K562 (cell line): ENCODE data around the gene CLPSL1. TPM values are rescaled to one million over a fixed set of nuclear protein-coding genes. Genes with fewer than 3 reads are reported as not detected.

ENCODE experiments used
- ATAC-seq: fragments of 200-7000 bp; cut with Tn5 transposase; 3 replicates; pipeline ENCODE4 v1.9.1; 2020; ENCODE audit warnings: moderate library complexity
- BruUV-seq: library from RNA; stranded (reverse); fragments of 400-500 nt; replicated peaks from 2 replicates; lab custom pipeline; 2021; lab: Mats Ljungman, UMichigan
- CTCF ChIA-PET: fragments of 300-600 bp; formaldehyde crosslinking; extraction: SDS; loops from one replicate; lab custom pipeline; 2021; ENCODE audit warnings: low intra/inter-chr PET ratio; lab: Yijun Ruan, JAX
- POLR2A ChIA-PET: fragments of 300-600, 350-650 bp; sonication (Branson Sonifier 250); formaldehyde crosslinking; extraction: SDS; loops from one replicate; lab custom pipeline; 2021; ENCODE audit warnings: antibody characterized with exemption, inconsistent platforms; lab: Yijun Ruan, JAX
- DNase-seq, 4 experiments: peaks; one replicate each; pipeline versions ENCODE4 v3.0.0 to v3.0.0-alpha.2; 2011 to 2018; ENCODE audit warnings: low spot score in 3 of 4, mixed read lengths in 3 of 4; ENCODE audit errors: extremely low read depth in 1 of 4
- FAIRE-seq: peaks from 2 replicates; lab custom pipeline; 2011; peaks lifted over from hg19 to GRCh38; lab: Jason Lieb, UNC
- H2AFZ ChIP-seq: 2 replicates; pipeline ENCODE4 v1.6.0; 2011; ENCODE audit warnings: low read depth, low read length, control low read depth, inconsistent platforms
- H3K27ac ChIP-seq: fragments of 200-600 bp; 3 replicates; pipeline ENCODE4 v1.8.0; 2011; ENCODE audit warnings: low read depth, mild to moderate bottlenecking, control low read depth, inconsistent platforms, low read length, moderate library complexity, mixed read lengths; ENCODE audit errors: extremely low read depth
- H3K27me3 ChIP-seq, 2 experiments: fragments of 300-600 bp in 1 of 2; 2 replicates in 1 of 2; 3 replicates in 1 of 2; pipeline versions ENCODE4 v1.6.0 to v1.8.0; 2011; ENCODE audit warnings: inconsistent platforms in 2 of 2, low read length in 2 of 2, mild to moderate bottlenecking in 1 of 2, mixed read lengths in 1 of 2, moderate library complexity in 1 of 2; ENCODE audit not compliant: control insufficient read depth in 2 of 2, insufficient read depth in 2 of 2
- H3K36me3 ChIP-seq: fragments of 300-600 bp; 3 replicates; pipeline ENCODE4 v1.8.0; 2011; ENCODE audit warnings: mild to moderate bottlenecking, low read length, inconsistent platforms; ENCODE audit not compliant: control insufficient read depth, insufficient read depth
- H3K4me1 ChIP-seq, 2 experiments: fragments of 200-600 bp in 1 of 2; replicated peaks in 1 of 2; 2 replicates in 1 of 2; 3 replicates in 1 of 2; pipeline versions ENCODE4 v1.5.1 to v1.8.0; 2011; ENCODE audit warnings: inconsistent platforms in 2 of 2, low read length in 2 of 2, mild to moderate bottlenecking in 1 of 2, mixed read lengths in 1 of 2, moderate library complexity in 1 of 2; ENCODE audit not compliant: control insufficient read depth in 2 of 2, insufficient read depth in 2 of 2
- H3K4me2 ChIP-seq: 2 replicates; pipeline ENCODE4 v1.6.1; 2011; ENCODE audit warnings: low read length, control low read depth, inconsistent platforms, mixed read lengths; ENCODE audit not compliant: insufficient read depth
- H3K4me3 ChIP-seq: fragments of 200-600 bp; sonication (generic), shearing (Covaris generic); 2 replicates; pipeline ENCODE4 v1.5.1; 2016; ENCODE audit warnings: control low read depth, inconsistent platforms
- H3K79me2 ChIP-seq: fragments of 200-600 bp; 3 replicates; pipeline ENCODE4 v1.8.0; 2011; ENCODE audit warnings: low read length, inconsistent platforms; ENCODE audit not compliant: control insufficient read depth, insufficient read depth
- H3K9ac ChIP-seq, 2 experiments: 2 replicates each; pipeline versions ENCODE4 v1.6.0 to v1.6.1; 2011; ENCODE audit warnings: low read depth in 2 of 2, low read length in 2 of 2, control low read depth in 1 of 2, inconsistent platforms in 1 of 2, mild to moderate bottlenecking in 1 of 2, mixed read lengths in 1 of 2; ENCODE audit not compliant: insufficient read depth in 1 of 2
- H3K9me1 ChIP-seq: one replicate; pipeline ENCODE4 v1.6.0; 2011; ENCODE audit warnings: inconsistent platforms, mild to moderate bottlenecking, low read length, moderate library complexity; ENCODE audit not compliant: control insufficient read depth, insufficient read depth
- H3K9me3 ChIP-seq: replicated peaks from 2 replicates; pipeline ENCODE4 v1.5.1; 2011; ENCODE audit warnings: low read depth, low read length, inconsistent platforms; ENCODE audit not compliant: control insufficient read depth, insufficient read depth
- H4K20me1 ChIP-seq: replicated peaks from 2 replicates; pipeline ENCODE4 v1.6.1; 2011; ENCODE audit warnings: low read length, inconsistent platforms, mixed read lengths; ENCODE audit not compliant: control insufficient read depth, insufficient read depth
- C11orf30 ChIP-seq: fragments of 450-650 bp; IDR thresholded peaks from 2 replicates; pipeline ENCODE4 v1.6.1; 2016; ENCODE audit warnings: low read depth, mild to moderate bottlenecking
- ELK3 ChIP-seq: fragments of 450-650 bp; formaldehyde crosslinking; IDR thresholded peaks from 2 replicates; pipeline ENCODE4 v1.4.0; 2020; ENCODE audit warnings: mild to moderate bottlenecking
- PURB ChIP-seq: sonication (generic); formaldehyde crosslinking; IDR thresholded peaks from 2 replicates; pipeline ENCODE4 v1.9.0; 2021; ENCODE audit warnings: low read depth, mild to moderate bottlenecking, missing genetic modification reagents
- SMARCB1 ChIP-seq: IDR thresholded peaks from 2 replicates; pipeline ENCODE4 v1.6.1; 2011; ENCODE audit warnings: improper control_type of control experiment, low read depth; ENCODE audit not compliant: insufficient read length
- SNRNP70 ChIP-seq: fragments of 200-400 bp; formaldehyde crosslinking; optimal IDR thresholded peaks from 2 replicates; pipeline ENCODE3; 2017; ENCODE audit warnings: low read depth, low read length
- STAG1 ChIP-seq: sonication (generic); formaldehyde crosslinking; IDR thresholded peaks from 2 replicates; pipeline ENCODE4 v1.5.0; 2020; ENCODE audit warnings: missing genetic modification reagents, borderline replicate concordance
- U2AF2 ChIP-seq: fragments of 200-400 bp; formaldehyde crosslinking; optimal IDR thresholded peaks from 2 replicates; pipeline ENCODE3; 2017; ENCODE audit warnings: low read depth, mild to moderate bottlenecking, low read length
- ZNF395 ChIP-seq: fragments of 200-800 bp; sonication (Bioruptor generic); IDR thresholded peaks from 2 replicates; pipeline ENCODE4 v1.6.1; 2017; ENCODE audit warnings: missing genetic modification characterization, missing compliant biosample characterization
- WGBS: fragments of 100-300 bp; shearing (Covaris generic); methylation state at CpG from one replicate; pipeline ENCODE4 v1.1.6; 2016; ENCODE audit warnings: low coverage, mixed read lengths; ENCODE audit not compliant: insufficient coverage; ENCODE audit errors: missing lambda C conversion rate; 5-methylcytosine and 5-hydroxymethylcytosine counted together
- in situ Hi-C: fragments of 300-500 bp; cut with MboI; formaldehyde crosslinking; loops from 4 replicates; pipeline ENCODE4 v1.15.0; 2018; ENCODE audit warnings: inconsistent platforms, mixed read lengths
- intact Hi-C: fragments of 100-400 bp; cut with micrococcal nuclease; formaldehyde crosslinking; loops from 2 replicates; pipeline ENCODE4 v1.14.2; 2022
- polyA plus RNA-seq, 8 experiments: library from polyadenylated mRNA; depleted of rRNA in 4 of 8; stranded (reverse) in 5 of 8; unstranded in 3 of 8; fragments of >200 nt; fragmentation: Nextera tagmentation in 2 of 8; fragmentation: Illumina TruSeq in 1 of 8; extraction: Ambion mirVana in 2 of 8; extraction: Trizol in 1 of 8; gene quantifications; 2 replicates each; pipeline versions ENCODE4 v1.2.1 to v1.2.3, GENCODE V29; 2011 to 2014; ENCODE audit warnings: inconsistent platforms in 1 of 8, missing spikeins in 1 of 8
- total RNA-seq, 7 experiments: library from RNA; depleted of rRNA in 6 of 7; stranded (reverse); fragments of >200 nt in 6 of 7; fragmentation: Illumina TruSeq in 2 of 7; extraction: Trizol in 2 of 7; gene quantifications; 2 replicates each; pipeline versions ENCODE4 v1.2.1 to v1.2.3, GENCODE V29; 2011 to 2021; ENCODE audit warnings: low replicate concordance in 1 of 7
- TF ChIP-seq, protein P1 (sequence below): sonication (generic); formaldehyde crosslinking; IDR thresholded peaks from 2 replicates; pipeline ENCODE4 v1.8.0; 2022; ENCODE audit warnings: mild to moderate bottlenecking, missing genetic modification reagents
- TF ChIP-seq, protein P2 (sequence below): sonication (generic); formaldehyde crosslinking; IDR thresholded peaks from 2 replicates; pipeline ENCODE4 v1.8.0; 2023; ENCODE audit warnings: missing genetic modification reagents, mild to moderate bottlenecking, borderline replicate concordance

Gene CLPSL1
- total and polyA plus RNA-seq, 9 of the 15 experiments (the other 6 are each of a cell fraction or from before 2014, with no cell fraction given) = not detected

GRCh38 chr6:35794536-35795452, 14.0 kb downstream of the CLPSL1 start:
- H2AFZ ChIP-seq = no peak overlapping the region
- peak; percentile 67 for ATAC-seq
- TF ChIP-seq SNRNP70 (no peak), PURB (no peak), C11orf30 (peak; percentile 92), STAG1 (CRISPR knock-in tag) (peak; percentile 20; the same call in 1 of the 2 replicates), ZNF395 (no peak), U2AF2 (no peak), SMARCB1 (no peak), ELK3 (CRISPR knock-in tag) (no peak)
- TF ChIP-seq, protein P1, sequence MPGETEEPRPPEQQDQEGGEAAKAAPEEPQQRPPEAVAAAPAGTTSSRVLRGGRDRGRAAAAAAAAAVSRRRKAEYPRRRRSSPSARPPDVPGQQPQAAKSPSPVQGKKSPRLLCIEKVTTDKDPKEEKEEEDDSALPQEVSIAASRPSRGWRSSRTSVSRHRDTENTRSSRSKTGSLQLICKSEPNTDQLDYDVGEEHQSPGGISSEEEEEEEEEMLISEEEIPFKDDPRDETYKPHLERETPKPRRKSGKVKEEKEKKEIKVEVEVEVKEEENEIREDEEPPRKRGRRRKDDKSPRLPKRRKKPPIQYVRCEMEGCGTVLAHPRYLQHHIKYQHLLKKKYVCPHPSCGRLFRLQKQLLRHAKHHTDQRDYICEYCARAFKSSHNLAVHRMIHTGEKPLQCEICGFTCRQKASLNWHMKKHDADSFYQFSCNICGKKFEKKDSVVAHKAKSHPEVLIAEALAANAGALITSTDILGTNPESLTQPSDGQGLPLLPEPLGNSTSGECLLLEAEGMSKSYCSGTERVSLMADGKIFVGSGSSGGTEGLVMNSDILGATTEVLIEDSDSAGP (CRISPR knock-in tag) = no peak
- TF ChIP-seq, protein P2, sequence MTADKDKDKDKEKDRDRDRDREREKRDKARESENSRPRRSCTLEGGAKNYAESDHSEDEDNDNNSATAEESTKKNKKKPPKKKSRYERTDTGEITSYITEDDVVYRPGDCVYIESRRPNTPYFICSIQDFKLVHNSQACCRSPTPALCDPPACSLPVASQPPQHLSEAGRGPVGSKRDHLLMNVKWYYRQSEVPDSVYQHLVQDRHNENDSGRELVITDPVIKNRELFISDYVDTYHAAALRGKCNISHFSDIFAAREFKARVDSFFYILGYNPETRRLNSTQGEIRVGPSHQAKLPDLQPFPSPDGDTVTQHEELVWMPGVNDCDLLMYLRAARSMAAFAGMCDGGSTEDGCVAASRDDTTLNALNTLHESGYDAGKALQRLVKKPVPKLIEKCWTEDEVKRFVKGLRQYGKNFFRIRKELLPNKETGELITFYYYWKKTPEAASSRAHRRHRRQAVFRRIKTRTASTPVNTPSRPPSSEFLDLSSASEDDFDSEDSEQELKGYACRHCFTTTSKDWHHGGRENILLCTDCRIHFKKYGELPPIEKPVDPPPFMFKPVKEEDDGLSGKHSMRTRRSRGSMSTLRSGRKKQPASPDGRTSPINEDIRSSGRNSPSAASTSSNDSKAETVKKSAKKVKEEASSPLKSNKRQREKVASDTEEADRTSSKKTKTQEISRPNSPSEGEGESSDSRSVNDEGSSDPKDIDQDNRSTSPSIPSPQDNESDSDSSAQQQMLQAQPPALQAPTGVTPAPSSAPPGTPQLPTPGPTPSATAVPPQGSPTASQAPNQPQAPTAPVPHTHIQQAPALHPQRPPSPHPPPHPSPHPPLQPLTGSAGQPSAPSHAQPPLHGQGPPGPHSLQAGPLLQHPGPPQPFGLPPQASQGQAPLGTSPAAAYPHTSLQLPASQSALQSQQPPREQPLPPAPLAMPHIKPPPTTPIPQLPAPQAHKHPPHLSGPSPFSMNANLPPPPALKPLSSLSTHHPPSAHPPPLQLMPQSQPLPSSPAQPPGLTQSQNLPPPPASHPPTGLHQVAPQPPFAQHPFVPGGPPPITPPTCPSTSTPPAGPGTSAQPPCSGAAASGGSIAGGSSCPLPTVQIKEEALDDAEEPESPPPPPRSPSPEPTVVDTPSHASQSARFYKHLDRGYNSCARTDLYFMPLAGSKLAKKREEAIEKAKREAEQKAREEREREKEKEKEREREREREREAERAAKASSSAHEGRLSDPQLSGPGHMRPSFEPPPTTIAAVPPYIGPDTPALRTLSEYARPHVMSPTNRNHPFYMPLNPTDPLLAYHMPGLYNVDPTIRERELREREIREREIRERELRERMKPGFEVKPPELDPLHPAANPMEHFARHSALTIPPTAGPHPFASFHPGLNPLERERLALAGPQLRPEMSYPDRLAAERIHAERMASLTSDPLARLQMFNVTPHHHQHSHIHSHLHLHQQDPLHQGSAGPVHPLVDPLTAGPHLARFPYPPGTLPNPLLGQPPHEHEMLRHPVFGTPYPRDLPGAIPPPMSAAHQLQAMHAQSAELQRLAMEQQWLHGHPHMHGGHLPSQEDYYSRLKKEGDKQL (CRISPR knock-in tag) = no peak

More at GRCh38 chr6:35794536-35795452, 14.0 kb downstream of the CLPSL1 start:
- Histone ChIP-seq H3K4me2 (no peak overlapping the region), H3K79me2 (no peaks in the 10 kb centered on the region), H3K4me3 (no peak overlapping the region), H3K9me3 (no peaks in the 10 kb centered on the region), H4K20me1 (peaks cover 3% of the 10 kb centered on the region; the same call in 1 of the 2 replicates), H3K9ac (no peak overlapping the region), H3K27ac (no peak overlapping the region), H3K9me1 (peaks cover 3% of the 10 kb centered on the region), H3K27me3 (peaks cover 31 to 70% of the 10 kb centered on the region in 2 experiments), H3K36me3 (no peaks in the 10 kb centered on the region), H3K4me1 (no peaks in the 10 kb centered on the region)
- no peak for FAIRE-seq
- no TSS peak for BruUV-seq
- in situ Hi-C loops (no loop called here), intact Hi-C loops (no loop called here)
- DNase-seq = peak in 1 of 4 experiments; percentile 37
- POLR2A ChIA-PET = interaction anchor here (0.6 to 1.5 kb wide), 6 partner anchors 10 to 802 kb away, joined by 3 to 4 read pairs (median 4); partner anchors contain the start of gene LHFPL5
- CTCF ChIA-PET = no interaction called here
- WGBS = 7% methylated on average over 17 of the region's 17 CpGs
